PFSK-1 (cell line): ENCODE results near the gene EFCAB11.

Experiments
- FOXP2 ChIP-seq: optimal IDR thresholded peaks from 2 replicates; pipeline ENCODE3; 2011; ENCODE audit warnings: borderline replicate concordance, control low read depth, inconsistent platforms; ENCODE audit not compliant: insufficient read depth; ENCODE audit errors: extremely low read length, extremely low read depth
- POLR2AphosphoS5 ChIP-seq: IDR thresholded peaks from 2 replicates; pipeline ENCODE4 v1.6.1; 2012; ENCODE audit warnings: low read depth, mild to moderate bottlenecking, control low read depth, low read length, moderate library complexity
- SIN3A ChIP-seq: IDR thresholded peaks from 2 replicates; pipeline ENCODE4 v1.6.1; 2012; ENCODE audit warnings: mild to moderate bottlenecking, low read length, moderate library complexity, borderline replicate concordance; ENCODE audit not compliant: insufficient read depth
- TAF1 ChIP-seq: IDR thresholded peaks from 2 replicates; pipeline ENCODE4 v1.6.1; 2012; ENCODE audit warnings: low read length, control low read depth, borderline replicate concordance; ENCODE audit not compliant: insufficient read depth
- TF ChIP-seq, protein P1 (sequence below), 2 experiments: IDR thresholded peaks; 2 replicates each; pipeline versions ENCODE4 v1.6.1 to v1.8.0; 2011 to 2012; ENCODE audit warnings: low read depth in 2 of 2, low read length in 2 of 2, control low read depth in 1 of 2, inconsistent platforms in 1 of 2, mild to moderate bottlenecking in 1 of 2, moderate library complexity in 1 of 2; ENCODE audit not compliant: insufficient read depth in 1 of 2

DNA sequence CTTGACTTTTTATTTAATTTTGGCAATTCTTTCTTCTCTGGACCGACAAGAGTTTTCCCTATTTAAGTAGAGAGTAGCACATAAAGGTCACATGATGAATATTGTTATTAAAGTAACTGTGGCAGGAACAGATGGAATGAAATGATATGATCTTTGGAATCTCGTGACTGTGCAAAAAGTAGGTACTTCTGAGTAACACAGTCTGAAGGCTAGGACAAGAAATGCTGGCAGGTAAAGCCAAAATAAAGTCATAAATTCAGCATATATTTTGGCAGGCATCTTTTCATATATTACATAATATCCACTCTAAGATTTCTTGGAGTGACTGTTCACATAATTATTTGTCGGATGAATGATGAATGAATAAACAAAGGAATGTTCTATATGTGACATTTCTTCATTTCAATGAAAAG is 121.4 kb downstream of the EFCAB11 start:
- TF ChIP-seq SIN3A, result no peak
- TF ChIP-seq, protein P1, sequence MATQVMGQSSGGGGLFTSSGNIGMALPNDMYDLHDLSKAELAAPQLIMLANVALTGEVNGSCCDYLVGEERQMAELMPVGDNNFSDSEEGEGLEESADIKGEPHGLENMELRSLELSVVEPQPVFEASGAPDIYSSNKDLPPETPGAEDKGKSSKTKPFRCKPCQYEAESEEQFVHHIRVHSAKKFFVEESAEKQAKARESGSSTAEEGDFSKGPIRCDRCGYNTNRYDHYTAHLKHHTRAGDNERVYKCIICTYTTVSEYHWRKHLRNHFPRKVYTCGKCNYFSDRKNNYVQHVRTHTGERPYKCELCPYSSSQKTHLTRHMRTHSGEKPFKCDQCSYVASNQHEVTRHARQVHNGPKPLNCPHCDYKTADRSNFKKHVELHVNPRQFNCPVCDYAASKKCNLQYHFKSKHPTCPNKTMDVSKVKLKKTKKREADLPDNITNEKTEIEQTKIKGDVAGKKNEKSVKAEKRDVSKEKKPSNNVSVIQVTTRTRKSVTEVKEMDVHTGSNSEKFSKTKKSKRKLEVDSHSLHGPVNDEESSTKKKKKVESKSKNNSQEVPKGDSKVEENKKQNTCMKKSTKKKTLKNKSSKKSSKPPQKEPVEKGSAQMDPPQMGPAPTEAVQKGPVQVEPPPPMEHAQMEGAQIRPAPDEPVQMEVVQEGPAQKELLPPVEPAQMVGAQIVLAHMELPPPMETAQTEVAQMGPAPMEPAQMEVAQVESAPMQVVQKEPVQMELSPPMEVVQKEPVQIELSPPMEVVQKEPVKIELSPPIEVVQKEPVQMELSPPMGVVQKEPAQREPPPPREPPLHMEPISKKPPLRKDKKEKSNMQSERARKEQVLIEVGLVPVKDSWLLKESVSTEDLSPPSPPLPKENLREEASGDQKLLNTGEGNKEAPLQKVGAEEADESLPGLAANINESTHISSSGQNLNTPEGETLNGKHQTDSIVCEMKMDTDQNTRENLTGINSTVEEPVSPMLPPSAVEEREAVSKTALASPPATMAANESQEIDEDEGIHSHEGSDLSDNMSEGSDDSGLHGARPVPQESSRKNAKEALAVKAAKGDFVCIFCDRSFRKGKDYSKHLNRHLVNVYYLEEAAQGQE (IDR thresholded peaks at IDR 0.05; ENCODE audit: insufficient read depth in 1 of 2, low read depth in 2 of 2, low read length in 2 of 2), result no peak
- TF ChIP-seq FOXP2, result no peak
- no peak for TF ChIP-seq TAF1
- TF ChIP-seq POLR2AphosphoS5, result no peak
